Subcutaneous abdominal adipose tissue (tissue), 5 donors: Measurements from ENCODE around the gene DENND1A.

Experiments
- H3K27ac ChIP-seq: one replicate; pipeline ENCODE4 v1.7.0; 2013; ENCODE audit warnings: low read depth, mild to moderate bottlenecking, inconsistent platforms, low read length, moderate library complexity
- H3K27me3 ChIP-seq, 5 donors: one replicate each; pipeline ENCODE4 v1.7.0; 2013; ENCODE audit warnings: low read length in 5 of 5, inconsistent platforms in 1 of 5; ENCODE audit not compliant: control insufficient read depth in 5 of 5, insufficient read depth in 4 of 5
- H3K36me3 ChIP-seq, 5 donors: one replicate each; pipeline ENCODE4 v1.7.0; 2013; ENCODE audit warnings: low read length in 5 of 5; ENCODE audit not compliant: control insufficient read depth in 5 of 5, insufficient read depth in 5 of 5
- H3K4me1 ChIP-seq, 5 donors: one replicate each; pipeline ENCODE4 v1.7.0; 2013; ENCODE audit warnings: low read length in 5 of 5, mild to moderate bottlenecking in 3 of 5, moderate library complexity in 1 of 5; ENCODE audit not compliant: control insufficient read depth in 5 of 5, insufficient read depth in 5 of 5
- H3K4me3 ChIP-seq, 5 donors: one replicate each; pipeline ENCODE4 v1.7.0; 2013; ENCODE audit warnings: low read length in 5 of 5, low read depth in 1 of 5
- H3K9ac ChIP-seq, 5 donors: one replicate each; pipeline ENCODE4 v1.7.0; 2013; ENCODE audit warnings: low read length in 5 of 5, mild to moderate bottlenecking in 4 of 5, moderate library complexity in 3 of 5
- H3K9me3 ChIP-seq, 5 donors: one replicate each; pipeline ENCODE4 v1.7.0; 2013; ENCODE audit warnings: low read length in 5 of 5; ENCODE audit not compliant: control insufficient read depth in 5 of 5
- donor health status: healthy.
- donor health status: healthy.
- donor health status: healthy.
- donor health status: healthy.
- donor health status: healthy.

Gene DENND1A

DNA sequence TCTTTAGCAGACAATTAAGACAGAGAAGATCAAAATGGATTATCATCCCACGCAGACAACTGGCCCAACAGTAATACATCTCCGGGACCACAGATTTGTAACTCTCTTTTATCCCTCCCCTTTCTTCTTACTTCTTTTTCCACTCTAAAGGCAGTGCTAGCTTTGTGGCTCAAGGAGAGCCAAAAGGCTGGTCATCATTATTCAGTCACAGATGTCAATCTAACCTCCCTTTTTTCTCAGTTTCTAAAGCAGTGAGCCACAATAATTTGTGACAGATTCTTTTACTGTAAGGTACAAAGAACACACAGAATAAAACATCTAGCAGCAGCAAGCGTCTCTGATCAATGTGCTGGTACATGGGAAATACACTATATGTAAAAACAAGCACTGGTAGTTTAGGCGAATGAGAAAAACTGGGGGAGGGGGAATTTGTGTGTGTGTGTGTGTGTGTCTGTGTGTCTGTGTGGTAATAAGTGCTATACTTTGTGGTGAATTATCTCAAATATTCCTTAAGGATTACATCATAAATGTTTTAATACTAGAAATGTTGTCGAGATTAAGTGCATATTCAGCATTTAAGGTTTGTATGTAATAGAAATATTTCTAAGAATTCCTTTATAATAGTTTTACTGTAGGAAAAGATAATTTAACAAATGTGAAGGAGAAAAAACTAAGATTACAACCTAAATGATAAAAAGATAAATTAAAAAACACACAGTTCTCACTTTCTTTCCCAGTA, 140.2 kb downstream of the DENND1A start:
- H3K9ac ChIP-seq: no peak overlapping the region
- no peaks in the 10 kb centered on the region for H3K9me3 ChIP-seq
- H3K4me3 ChIP-seq: no peak overlapping the region
- H3K4me1 ChIP-seq: no peaks in the 10 kb centered on the region
- no peaks in the 10 kb centered on the region for H3K36me3 ChIP-seq
- no peak overlapping the region for H3K27ac ChIP-seq
- H3K27me3 ChIP-seq: no peaks in the 10 kb centered on the region

DNA sequence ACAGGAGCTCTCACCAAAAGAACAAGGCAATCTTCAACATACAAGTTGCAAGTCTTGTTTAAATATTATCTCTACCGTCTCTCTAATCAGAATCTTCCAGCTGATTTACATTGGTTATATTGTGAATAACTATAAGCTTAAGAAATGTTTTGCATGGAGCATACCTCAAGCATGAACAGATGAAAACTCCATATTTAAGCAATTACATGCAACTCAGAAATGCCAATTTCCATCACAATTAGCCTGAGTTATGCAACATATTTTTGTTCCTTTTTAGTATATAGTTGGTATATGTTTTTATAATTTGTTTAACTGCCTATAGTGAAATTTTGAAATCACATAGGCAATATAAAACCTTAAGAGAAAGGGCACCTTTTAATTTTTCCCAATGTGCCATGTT, 142.5 kb downstream of the DENND1A start:
- Histone ChIP-seq H3K27me3 (no peaks in the 10 kb centered on the region), H3K27ac (no peak overlapping the region), H3K36me3 (no peaks in the 10 kb centered on the region), H3K4me1 (no peaks in the 10 kb centered on the region), H3K4me3 (no peak overlapping the region), H3K9me3 (no peaks in the 10 kb centered on the region), H3K9ac (no peak overlapping the region)

DNA sequence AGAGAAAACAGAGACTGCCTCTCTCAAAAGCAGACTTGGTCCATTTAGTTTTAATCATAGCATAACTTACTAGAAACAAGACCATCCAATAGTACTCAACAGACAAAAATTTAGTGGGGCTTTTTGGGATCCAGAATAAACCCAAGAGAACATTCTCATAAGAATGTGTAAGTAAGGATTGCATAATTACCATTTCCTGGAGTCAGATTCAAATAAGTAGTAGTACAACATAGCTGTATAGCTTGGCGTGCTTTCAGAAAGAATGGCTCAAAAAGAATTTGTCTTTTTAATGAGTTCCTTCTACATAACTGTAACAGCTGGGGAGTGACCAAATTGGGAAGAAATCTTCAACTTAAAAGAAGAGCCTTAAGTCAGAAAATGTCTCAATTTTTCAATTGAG, 145.4 kb downstream of the DENND1A start:
- no peaks in the 10 kb centered on the region for H3K36me3 ChIP-seq
- no peaks in the 10 kb centered on the region for H3K4me1 ChIP-seq
- H3K9ac ChIP-seq: no peak overlapping the region
- no peaks in the 10 kb centered on the region for H3K27me3 ChIP-seq
- no peaks in the 10 kb centered on the region for H3K9me3 ChIP-seq
- H3K4me3 ChIP-seq: no peak overlapping the region
- H3K27ac ChIP-seq: no peak overlapping the region

DNA sequence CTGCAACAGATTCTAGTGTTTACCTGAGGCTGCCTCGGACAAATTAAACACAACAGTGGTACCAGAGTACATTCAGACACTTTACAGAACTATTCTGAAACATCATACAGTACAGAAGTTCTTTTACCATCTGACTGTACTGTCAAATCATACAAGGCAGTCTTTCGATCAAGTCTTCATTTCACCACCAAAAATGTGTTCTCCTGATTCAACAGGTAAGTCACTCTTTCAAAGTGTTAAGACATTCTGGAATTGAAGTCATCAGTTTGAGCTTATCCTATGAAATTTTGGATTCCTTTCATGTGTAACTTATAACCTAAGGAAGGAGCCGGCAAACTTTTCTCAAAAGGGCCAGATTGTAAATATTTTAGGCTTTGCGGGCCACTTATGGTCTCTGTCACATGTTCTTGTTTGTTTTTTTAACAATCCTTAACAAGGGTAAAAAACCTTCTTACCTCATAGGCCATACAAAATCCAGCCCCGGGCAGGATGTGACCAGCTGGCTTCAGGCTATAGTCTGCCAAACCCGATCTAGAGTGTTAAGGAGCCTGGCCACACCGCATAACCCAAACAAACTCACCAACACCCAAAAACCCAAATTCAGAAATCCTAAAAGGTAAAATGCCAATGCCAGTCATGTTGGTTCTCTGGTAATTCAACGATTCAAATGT, 151.6 kb downstream of the DENND1A start:
- Histone ChIP-seq H3K4me3 (no peak overlapping the region), H3K9ac (no peak overlapping the region), H3K9me3 (no peaks in the 10 kb centered on the region), H3K27me3 (no peaks in the 10 kb centered on the region), H3K4me1 (no peaks in the 10 kb centered on the region), H3K36me3 (peaks cover 0 to 3% (median 0%) of the 10 kb centered on the region in 5 donors), H3K27ac (no peak overlapping the region)

DNA sequence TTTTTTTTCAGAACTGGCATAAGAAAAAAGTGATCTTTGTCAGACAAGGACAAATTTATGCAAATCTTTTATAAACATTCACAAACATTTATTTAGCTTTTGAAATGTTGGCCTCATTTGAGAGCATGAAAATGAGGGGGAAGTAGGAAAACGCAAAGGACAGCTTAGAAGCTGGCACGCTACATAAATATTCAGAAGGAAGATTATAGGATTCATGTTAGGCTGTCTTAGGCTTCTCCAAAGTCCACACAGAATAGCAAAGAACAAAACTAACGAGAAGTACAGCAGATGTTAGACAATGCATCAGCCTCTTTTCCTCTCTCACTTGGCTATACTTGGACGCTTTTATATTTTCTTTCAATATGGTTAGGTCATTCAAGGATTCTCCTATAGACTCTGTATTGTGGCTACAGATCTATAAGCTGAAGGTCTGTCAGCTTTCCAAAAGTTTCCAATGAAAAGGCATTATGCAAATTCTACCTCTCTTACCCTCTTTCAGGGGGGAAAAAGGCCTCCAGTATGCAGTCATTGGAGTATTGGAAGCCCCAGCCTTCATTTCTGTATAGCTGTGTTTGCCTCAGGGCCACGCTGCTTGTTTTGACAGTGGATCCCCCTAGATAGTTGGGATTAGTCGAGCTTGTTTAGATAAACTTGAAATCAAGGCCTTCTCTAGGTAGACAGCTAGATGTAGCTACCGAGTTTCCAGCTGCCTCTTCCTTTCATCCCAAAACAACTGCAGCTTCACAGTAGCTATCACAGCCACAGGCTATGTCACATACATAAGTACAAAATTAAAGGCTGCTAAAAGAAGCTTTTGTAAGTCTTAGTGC, 153.0 kb downstream of the DENND1A start:
- H3K9ac ChIP-seq: no peak overlapping the region
- H3K27ac ChIP-seq: no peak overlapping the region
- no peaks in the 10 kb centered on the region for H3K4me1 ChIP-seq
- H3K4me3 ChIP-seq: no peak overlapping the region
- no peaks in the 10 kb centered on the region for H3K27me3 ChIP-seq
- H3K9me3 ChIP-seq: no peaks in the 10 kb centered on the region
- H3K36me3 ChIP-seq: peaks cover 0 to 3% (median 0%) of the 10 kb centered on the region in 5 donors

DNA sequence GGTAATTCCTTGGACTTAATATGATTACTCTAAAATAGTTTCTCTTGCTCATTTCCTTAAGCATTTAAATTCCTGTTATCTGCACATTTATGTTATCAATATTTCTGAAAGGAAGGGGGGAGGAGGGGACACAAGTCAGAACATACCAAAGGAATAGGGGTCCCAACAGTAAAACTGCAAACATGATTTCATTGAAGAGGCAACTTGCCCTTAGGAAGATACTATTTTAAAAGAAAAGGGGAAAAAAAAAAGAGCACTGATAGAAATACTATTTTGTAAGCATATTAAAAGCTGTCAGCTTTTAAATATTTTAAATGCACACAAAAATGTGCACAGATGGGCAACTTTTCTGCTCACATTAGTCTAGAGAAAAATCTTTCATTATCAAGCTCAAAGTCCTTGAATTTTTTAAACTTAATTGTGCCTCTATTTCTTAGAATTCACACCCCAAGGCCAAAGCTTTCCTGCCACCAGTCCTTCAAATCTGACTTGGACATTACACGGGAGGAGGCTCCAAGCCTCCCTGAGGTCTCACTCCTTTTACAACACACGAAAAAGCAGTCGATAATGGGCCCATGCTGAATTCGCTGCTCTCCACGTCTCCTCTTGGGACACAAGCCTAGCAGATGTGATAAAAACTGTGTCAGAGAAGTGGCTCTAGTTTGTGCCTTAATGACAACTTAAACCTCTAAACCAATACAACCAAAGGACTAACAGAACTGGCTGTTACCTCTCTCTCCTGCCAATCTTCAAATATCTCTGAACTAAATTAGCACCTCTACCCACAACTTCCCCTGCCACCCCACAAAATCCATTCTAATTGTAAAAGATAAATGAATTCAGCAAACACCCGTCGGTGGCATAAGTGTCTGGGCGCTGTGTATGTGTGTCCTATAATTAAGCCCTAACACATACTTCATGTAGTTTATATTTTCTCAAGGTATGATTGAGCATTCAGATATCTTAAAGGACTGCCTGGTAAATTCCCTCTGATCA, 154.3 kb downstream of the DENND1A start:
- Histone ChIP-seq H3K4me3 (no peak overlapping the region), H3K27ac (no peak overlapping the region), H3K36me3 (peaks cover 0 to 3% (median 0%) of the 10 kb centered on the region in 5 donors), H3K9me3 (no peaks in the 10 kb centered on the region), H3K4me1 (no peaks in the 10 kb centered on the region), H3K9ac (no peak overlapping the region), H3K27me3 (no peaks in the 10 kb centered on the region)

DNA sequence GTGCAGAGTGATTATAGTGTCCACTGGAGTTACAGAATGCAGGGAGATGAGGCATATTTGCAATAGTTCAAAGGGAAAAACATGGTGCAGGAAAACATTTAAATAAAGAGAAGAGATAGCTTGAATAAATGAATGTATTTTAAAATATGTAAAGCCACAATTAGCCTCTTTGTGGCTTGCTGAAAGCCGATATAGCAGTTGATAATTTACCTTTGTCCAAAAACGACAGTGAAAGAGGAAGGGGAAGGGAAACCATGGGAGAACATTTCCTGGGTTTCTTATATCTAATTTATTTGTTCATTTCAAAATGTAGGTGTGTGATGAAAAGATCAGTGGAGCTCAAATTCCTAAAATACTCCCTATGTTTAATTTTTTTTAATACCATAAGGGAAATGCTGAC, 156.1 kb downstream of the DENND1A start:
- no peak overlapping the region for H3K4me3 ChIP-seq
- H3K9ac ChIP-seq: no peak overlapping the region
- no peaks in the 10 kb centered on the region for H3K9me3 ChIP-seq
- H3K4me1 ChIP-seq: no peaks in the 10 kb centered on the region
- no peak overlapping the region for H3K27ac ChIP-seq
- H3K36me3 ChIP-seq: peaks cover 0 to 3% (median 0%) of the 10 kb centered on the region in 5 donors
- H3K27me3 ChIP-seq: no peaks in the 10 kb centered on the region

DNA sequence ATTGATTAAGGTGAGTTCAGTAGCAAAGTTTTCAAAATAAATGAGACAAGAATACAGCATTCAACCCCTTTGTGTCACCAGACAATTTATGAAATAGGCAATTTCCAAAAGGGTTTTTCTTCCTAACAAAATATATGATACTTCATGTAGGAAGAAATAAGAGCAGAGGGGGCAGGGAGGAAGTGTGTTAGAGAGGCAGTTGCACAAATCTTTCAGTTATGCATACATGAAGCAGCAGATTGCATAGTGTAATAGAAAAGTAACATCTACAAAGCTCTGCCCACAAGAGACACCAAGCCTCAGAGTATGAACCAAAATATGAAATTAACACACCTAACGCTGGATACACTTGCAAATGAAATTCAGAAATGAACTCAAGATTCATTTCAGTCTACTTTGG, 157.0 kb downstream of the DENND1A start:
- Histone ChIP-seq H3K9ac (no peak overlapping the region), H3K27ac (no peak overlapping the region), H3K4me3 (no peak overlapping the region), H3K4me1 (no peaks in the 10 kb centered on the region), H3K36me3 (peaks cover 0 to 3% (median 0%) of the 10 kb centered on the region in 5 donors), H3K27me3 (no peaks in the 10 kb centered on the region), H3K9me3 (no peaks in the 10 kb centered on the region)

DNA sequence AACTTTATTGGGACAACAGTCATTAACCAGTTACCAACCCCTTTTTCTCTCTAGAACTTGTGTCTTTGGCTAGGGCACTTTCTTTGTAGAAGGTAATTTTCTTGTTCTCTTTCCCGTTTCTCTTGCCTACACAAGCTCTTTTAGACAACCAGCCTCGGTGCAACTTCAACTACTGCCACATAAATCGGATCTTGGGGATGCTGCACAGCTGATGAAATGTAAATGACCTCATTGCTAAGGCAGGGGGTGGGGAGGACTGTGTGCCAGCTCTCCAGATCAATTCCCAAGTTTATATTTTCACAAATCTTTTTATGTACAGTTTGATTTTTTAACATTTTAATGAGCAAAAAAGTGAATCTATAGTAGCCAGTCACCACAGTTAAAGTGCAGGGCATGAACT, 157.6 kb downstream of the DENND1A start:
- Histone ChIP-seq H3K27me3 (no peaks in the 10 kb centered on the region), H3K9ac (no peak overlapping the region), H3K9me3 (no peaks in the 10 kb centered on the region), H3K27ac (no peak overlapping the region), H3K4me3 (no peak overlapping the region), H3K36me3 (peaks cover 0 to 3% (median 0%) of the 10 kb centered on the region in 5 donors), H3K4me1 (no peaks in the 10 kb centered on the region)
